Heart left ventricle (tissue), 16 donors: ENCODE results near the gene GGACT. TPM values are rescaled to one million over a fixed set of nuclear protein-coding genes. Genes with fewer than 3 reads are reported as not detected.

ENCODE experiments used
- ATAC-seq, 4 donors: fragments of 200-7000 bp; cut with Tn5 transposase; one replicate each; pipeline ENCODE4 v1.9.1; 2020 to 2022; ENCODE audit warnings: moderate library complexity in 4 of 4, mild to moderate bottlenecking in 3 of 4, moderate number of reproducible peaks in 1 of 4
- DNase-seq, 5 donors: peaks; one replicate each; pipeline ENCODE4 v3.0.0-alpha.2; 2020
- H3K27ac ChIP-seq, 12 donors: fragments of 200-600 bp; sonication (generic) in 4 of 12; one replicate each; pipeline versions ENCODE4 v1.5.0 to v1.8.0; 2016 to 2022; ENCODE audit warnings: mild to moderate bottlenecking in 2 of 12
- H3K27me3 ChIP-seq, 9 donors: fragments of 200-600 bp; sonication (generic) in 2 of 9; one replicate each; pipeline versions ENCODE4 v1.5.1 to v1.8.0; 2016 to 2022; ENCODE audit warnings: mild to moderate bottlenecking in 3 of 9
- H3K36me3 ChIP-seq, 9 donors: fragments of 200-600 bp; sonication (generic) in 2 of 9; one replicate each; pipeline versions ENCODE4 v1.5.0 to v1.8.0; 2018 to 2022; ENCODE audit warnings: mild to moderate bottlenecking in 2 of 9
- H3K4me1 ChIP-seq, 12 donors: fragments of 200-600 bp; sonication (generic) in 4 of 12; one replicate each; pipeline versions ENCODE4 v1.5.0 to v1.8.0; 2016 to 2022; ENCODE audit warnings: mild to moderate bottlenecking in 3 of 12
- H3K4me3 ChIP-seq, 12 donors: fragments of 200-600 bp; sonication (generic) in 4 of 12; one replicate each; pipeline versions ENCODE4 v1.5.0 to v1.8.0; 2017 to 2022; ENCODE audit warnings: mild to moderate bottlenecking in 9 of 12, moderate library complexity in 4 of 12
- H3K9me3 ChIP-seq, 12 donors: fragments of 200-600 bp; sonication (generic) in 4 of 12; one replicate each; pipeline versions ENCODE4 v1.5.0 to v1.8.0; 2016 to 2022; ENCODE audit warnings: mild to moderate bottlenecking in 1 of 12
- CTCF ChIP-seq, 12 donors: fragments of 200-600 bp; sonication (generic) in 4 of 12; IDR thresholded peaks; one replicate each; pipeline versions ENCODE4 v1.5.0 to v1.8.0; 2018 to 2022; ENCODE audit warnings: antibody characterized with exemption in 12 of 12, mild to moderate bottlenecking in 5 of 12
- POLR2A ChIP-seq, 2 donors: fragments of 450-650 bp; IDR thresholded peaks; one replicate each; pipeline ENCODE4 v1.6.1; 2017; ENCODE audit warnings: antibody characterized with exemption in 2 of 2, mild to moderate bottlenecking in 2 of 2, moderate library complexity in 2 of 2
- WGBS, 4 donors: extraction: QIAGEN DNeasy Blood & Tissue Kit in 2 of 4; methylation state at CpG; one replicate each; pipeline versions ENCODE4 v1.1.5 to v1.1.7; 2013 to 2018; 5-methylcytosine and 5-hydroxymethylcytosine counted together
- intact Hi-C, 10 donors: fragments of 100-400 bp; cut with DNase I; formaldehyde crosslinking; loops; one replicate each; pipeline versions ENCODE4 v1.11.1 to v1.14.2; 2022
- polyA plus RNA-seq, 2 donors: library from polyadenylated mRNA; stranded (reverse); fragments of 200-250 nt; gene quantifications; one replicate each; pipeline ENCODE4 v1.2.3, GENCODE V29; 2013
- total RNA-seq, 9 donors: library from RNA; depleted of rRNA in 2 of 9; stranded (reverse); fragments of >200 nt in 2 of 9; fragmentation: NEBNext Ultra II Directional in 3 of 9; extraction: Animal tissue kit (Norgen Biotek cat#: 25700) in 3 of 9; gene quantifications; one replicate each; pipeline versions ENCODE4 v1.1.0 to v1.2.4, GENCODE V29; 2016 to 2023
- donor health status: ischemic (EF 13 %, LVEDD 7.1; RV severe dilation, severe dysfunction).
- donor health status: healthy with polysubstance abuse.
- donor health status: DM: no; HTN: yes; CAD: no.
- donor health status: DM: no; HTN: no; CAD: no.
- donor health status: ischemic (EF 25% LVEDD 6.9; RV normal size, moderate dysfunction).
- donor health status: ischemic (EF 25% LVEDD 5.7; RV mildly dilated, moderate dysfunction).
- donor health status: healthy.
- donor health status: DM: yes; HTN: yes; CAD: no.
- donor health status: ischemic (EF 35%, LVEDD 5.7; RV mildly dilated, moderate dysfunction).
- donor health status: nonischemic (EF 11% LVEDD 7.7; RV severe dilation, severe dysfunction).
- donor health status: DM: yes; HTN: yes; CAD: no.
- donor health status: PGD.
- donor health status: ischemic (EF 29% LVEDD 5.4; RV normal size, mild dysfunction).
- donor health status: nonischemic (EF 23%, LVEDD 6.1; RV moderate dilation, normal function).

GGACT gene
- total and polyA plus RNA-seq, 11 donors = 0.34 to 3.9 (median 1.3) TPM

GRCh38 chr13:100493418-100493817 lies 95.2 kb downstream of the GGACT start:
- Histone ChIP-seq H3K4me1 (peaks cover 0 to 30% (median 2%) of the 10 kb centered on the region in 12 donors), H3K27me3 (no peaks in the 10 kb centered on the region), H3K27ac (no peak overlapping the region), H3K9me3 (no peaks in the 10 kb centered on the region), H3K36me3 (no peaks in the 10 kb centered on the region), H3K4me3 (no peak overlapping the region)
- ATAC-seq (no peak), DNase-seq (no peak)
- intact Hi-C loops = no loop called here
- 95 to 97% (median 96%) methylated on average over 7 of the region's 7 CpGs for WGBS, 4 donors
- no peak for TF ChIP-seq CTCF (IDR thresholded peaks at IDR 0.05)
- TF ChIP-seq POLR2A (IDR thresholded peaks at IDR 0.05) = no peak

- DNase-seq (peak in 3 of 5 donors; percentile 34 to 45 (median 34)), ATAC-seq (peak in 3 of 4 donors; percentile 80 to 90 (median 80))
- H3K4me1 ChIP-seq = peaks cover 0 to 18% (median 2%) of the 10 kb centered on the region in 12 donors
- TF ChIP-seq CTCF (IDR thresholded peaks at IDR 0.05) (peak in 2 of 12 donors; percentile 25 to 28), POLR2A (IDR thresholded peaks at IDR 0.05) (no peak)
- no peaks in the 10 kb centered on the region for H3K9me3 ChIP-seq
- H3K27ac ChIP-seq = peak overlapping the region in 8 of 12 donors; percentile 2 to 60 (median 34)
- no peaks in the 10 kb centered on the region for H3K36me3 ChIP-seq
- intact Hi-C loops = no loop called here
- WGBS, 4 donors = 72 to 81% (median 79%) methylated on average over 8 of the region's 8 CpGs
- no peak overlapping the region for H3K4me3 ChIP-seq
- H3K27me3 ChIP-seq = no peaks in the 10 kb centered on the region
Measured at GRCh38 chr13:100491164-100491842, 97.3 kb downstream of the GGACT start.

GRCh38 chr13:100490692-100491091 lies 97.9 kb downstream of the GGACT start:
- intact Hi-C loops = no loop called here
- Histone ChIP-seq H3K27me3 (no peaks in the 10 kb centered on the region), H3K9me3 (no peaks in the 10 kb centered on the region), H3K4me3 (no peak overlapping the region), H3K27ac (peak overlapping the region in 7 of 12 donors; percentile 2 to 60 (median 35)), H3K36me3 (no peaks in the 10 kb centered on the region), H3K4me1 (peaks cover 0 to 18% (median 2%) of the 10 kb centered on the region in 12 donors)
- DNase-seq = no peak
- WGBS, 4 donors = 72 to 77% (median 76%) methylated on average over 4 of the region's 4 CpGs
- peak in 1 of 4 donors; percentile 21 for ATAC-seq
- no peak for TF ChIP-seq POLR2A (IDR thresholded peaks at IDR 0.05)
- TF ChIP-seq CTCF (IDR thresholded peaks at IDR 0.05) = no peak

- no peak for DNase-seq
- H3K27me3 ChIP-seq = no peaks in the 10 kb centered on the region
- WGBS, 4 donors = 92 to 94% (median 93%) methylated on average over 2 of the region's 2 CpGs
- H3K9me3 ChIP-seq = no peaks in the 10 kb centered on the region
- no peak overlapping the region for H3K27ac ChIP-seq
- no peak for ATAC-seq
- H3K4me1 ChIP-seq = peaks cover 0 to 21% (median 10%) of the 10 kb centered on the region in 12 donors
- TF ChIP-seq POLR2A (IDR thresholded peaks at IDR 0.05) = no peak
- TF ChIP-seq CTCF (IDR thresholded peaks at IDR 0.05) = no peak
- H3K36me3 ChIP-seq = no peaks in the 10 kb centered on the region
- intact Hi-C loops = no loop called here
- H3K4me3 ChIP-seq = no peak overlapping the region
Measured at GRCh38 chr13:100485265-100485664, 103.3 kb downstream of the GGACT start.
